GM19238 (cell line): Measurements from ENCODE around the gene KRTDAP.

Source experiments
- DNase-seq: peaks from one replicate; pipeline ENCODE4 v3.0.0; 2011; ENCODE audit warnings: low spot score; ENCODE audit not compliant: insufficient read length

Gene KRTDAP

DNA sequence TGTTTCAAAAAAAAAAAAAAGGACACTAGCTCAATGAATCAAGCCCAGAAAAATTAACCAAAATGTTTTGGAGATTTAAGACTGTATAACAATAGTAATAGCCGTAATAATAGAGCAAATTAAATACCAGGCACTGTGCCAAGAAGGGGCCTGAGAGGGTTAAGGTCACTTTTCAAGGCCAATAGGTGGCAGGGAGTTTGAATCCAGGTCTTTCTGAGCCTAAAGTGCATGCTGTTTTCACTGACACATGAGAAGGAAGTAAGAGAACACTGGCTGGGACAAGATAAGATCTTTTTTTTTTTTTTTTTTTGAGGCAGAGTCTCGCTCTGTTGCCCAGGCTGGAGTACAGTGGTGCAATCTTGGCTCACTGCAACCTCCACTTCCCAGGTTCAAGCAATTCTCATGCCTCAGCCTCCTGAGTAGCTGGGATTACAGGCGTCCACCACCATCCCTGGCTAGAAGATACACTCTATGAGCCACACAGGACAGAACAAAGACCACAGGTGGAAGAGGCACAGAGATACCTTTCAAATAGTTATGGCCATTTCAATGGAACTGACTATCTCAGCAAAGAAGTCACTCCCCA is 34.6 kb downstream of the KRTDAP start:
- no peak for DNase-seq

DNA sequence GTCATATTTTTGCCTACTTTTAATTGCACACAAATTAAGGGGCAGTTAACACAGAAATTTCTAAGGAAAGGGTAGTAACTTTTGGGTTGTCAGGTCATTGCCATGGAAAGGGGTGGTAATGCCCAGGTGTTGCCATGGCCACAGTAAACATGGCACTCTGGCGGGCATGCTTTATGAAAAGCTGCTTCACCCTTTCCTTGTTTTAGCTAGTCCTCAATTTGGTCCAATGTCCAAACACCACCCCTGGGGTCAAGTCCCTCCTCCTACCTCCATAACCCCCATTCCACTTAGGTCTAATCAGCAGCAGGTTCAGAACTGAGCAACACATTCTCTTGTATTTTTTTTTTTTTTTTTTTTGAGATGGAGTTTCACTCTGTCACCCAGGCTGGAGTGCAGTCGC is 35.6 kb downstream of the KRTDAP start:
- DNase-seq, result no peak

DNA sequence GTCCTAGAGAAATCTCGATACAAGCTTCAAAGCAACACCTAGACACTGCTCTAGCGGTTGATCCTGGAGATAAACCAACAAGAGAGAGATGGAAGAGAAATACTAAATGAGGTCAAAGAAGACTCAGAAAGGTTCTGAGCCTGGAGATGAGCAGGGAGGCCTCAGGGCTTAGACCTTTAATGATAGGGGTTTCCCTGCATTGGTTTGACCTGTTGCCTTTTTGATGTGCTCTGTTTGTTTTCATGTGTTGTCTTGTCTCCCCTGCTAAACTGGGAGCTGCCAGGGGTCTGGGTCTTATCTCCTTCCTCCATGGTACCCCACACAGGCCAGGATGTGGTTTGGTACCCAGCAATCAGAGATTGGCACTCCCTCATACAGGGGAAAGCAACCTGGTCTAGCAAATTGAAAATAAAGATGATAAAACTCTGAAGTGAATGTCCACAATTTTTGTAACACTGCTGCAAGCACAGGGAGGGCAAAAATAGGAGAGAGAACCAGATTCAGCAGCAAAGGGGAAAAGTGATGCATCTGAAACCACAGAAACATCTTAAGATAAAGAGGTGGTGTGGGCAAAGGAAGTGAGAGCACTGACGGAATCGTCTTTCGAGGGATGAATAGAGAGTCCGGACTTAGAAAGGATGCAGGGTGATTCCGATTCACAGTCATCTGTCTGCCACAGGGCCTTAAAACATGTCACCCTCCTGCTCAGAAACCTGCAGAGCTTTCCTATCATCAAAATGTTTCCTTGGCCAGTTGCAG is 38.7 kb downstream of the KRTDAP start:
- peak; percentile 51 for DNase-seq

DNA sequence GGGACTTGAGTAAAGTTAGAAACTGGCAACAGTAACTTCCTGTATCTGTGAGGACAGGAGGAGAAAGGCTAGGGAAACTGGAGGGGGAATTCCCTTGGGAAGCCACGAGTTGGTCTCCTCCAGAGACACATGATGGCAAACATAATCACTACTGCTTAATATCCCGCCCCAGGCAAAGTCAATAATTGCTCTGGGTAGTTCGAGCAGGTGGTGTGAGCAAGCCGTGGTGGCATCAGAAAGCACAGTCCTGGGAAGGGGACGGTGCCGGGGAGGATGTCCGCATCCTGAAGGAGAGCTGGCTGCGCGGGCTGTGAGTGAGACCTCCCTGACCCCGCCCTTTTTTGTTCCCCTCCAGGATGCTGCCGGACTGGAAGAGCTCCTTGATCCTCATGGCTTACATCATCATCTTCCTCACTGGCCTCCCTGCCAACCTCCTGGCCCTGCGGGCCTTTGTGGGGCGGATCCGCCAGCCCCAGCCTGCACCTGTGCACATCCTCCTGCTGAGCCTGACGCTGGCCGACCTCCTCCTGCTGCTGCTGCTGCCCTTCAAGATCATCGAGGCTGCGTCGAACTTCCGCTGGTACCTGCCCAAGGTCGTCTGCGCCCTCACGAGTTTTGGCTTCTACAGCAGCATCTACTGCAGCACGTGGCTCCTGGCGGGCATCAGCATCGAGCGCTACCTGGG is 40.8 kb downstream of the KRTDAP start:
- DNase-seq, result no peak

DNA sequence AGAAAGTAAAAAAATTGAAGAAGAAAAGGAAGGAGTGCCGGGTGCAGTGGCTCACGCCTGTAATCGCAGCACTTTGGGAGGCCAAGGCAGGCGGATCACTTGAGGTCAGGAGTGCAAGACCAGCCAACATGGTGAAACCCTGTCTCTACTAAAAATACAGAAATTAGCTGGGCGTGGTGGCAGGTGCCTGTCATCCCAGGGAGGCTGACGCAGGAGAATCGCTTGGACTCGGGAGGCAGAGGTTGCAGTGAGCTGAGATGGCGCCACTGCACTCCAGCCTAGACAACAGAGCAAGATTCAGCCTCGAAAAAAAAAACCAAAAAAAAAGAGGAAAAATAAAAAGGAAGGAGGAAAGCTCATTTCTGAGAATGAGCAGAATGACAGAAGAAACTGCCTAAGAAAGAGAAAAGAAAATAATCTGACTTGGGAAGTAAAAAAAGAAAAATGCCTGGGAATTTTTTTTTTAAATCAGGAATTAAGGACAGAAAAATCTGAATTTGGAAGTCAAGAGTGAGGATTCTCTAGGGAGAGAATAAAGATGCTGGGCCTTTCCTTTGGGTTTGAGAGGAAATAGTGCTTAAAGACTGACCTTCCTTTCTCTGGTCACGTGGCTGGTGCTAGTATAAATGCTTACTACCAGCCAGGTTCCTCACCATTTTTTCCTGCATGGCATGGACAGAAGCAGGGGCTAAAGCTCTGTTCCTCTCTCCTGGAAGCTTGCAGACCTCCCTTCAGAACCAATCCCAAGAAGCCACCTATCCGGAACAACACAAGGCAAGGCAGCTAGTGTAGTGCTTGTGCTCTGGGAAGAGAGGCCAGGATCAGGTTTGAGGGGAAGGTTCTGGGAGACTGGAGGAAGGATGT is 42.4 kb downstream of the KRTDAP start, which contains the start of gene FFAR2:
TSS of gene FFAR2 (plus strand) at position 652 of the 864 bp plus-strand sequence. CDS start 1,458 bp downstream, outside the sequence.
- DNase-seq, result no peak

DNA sequence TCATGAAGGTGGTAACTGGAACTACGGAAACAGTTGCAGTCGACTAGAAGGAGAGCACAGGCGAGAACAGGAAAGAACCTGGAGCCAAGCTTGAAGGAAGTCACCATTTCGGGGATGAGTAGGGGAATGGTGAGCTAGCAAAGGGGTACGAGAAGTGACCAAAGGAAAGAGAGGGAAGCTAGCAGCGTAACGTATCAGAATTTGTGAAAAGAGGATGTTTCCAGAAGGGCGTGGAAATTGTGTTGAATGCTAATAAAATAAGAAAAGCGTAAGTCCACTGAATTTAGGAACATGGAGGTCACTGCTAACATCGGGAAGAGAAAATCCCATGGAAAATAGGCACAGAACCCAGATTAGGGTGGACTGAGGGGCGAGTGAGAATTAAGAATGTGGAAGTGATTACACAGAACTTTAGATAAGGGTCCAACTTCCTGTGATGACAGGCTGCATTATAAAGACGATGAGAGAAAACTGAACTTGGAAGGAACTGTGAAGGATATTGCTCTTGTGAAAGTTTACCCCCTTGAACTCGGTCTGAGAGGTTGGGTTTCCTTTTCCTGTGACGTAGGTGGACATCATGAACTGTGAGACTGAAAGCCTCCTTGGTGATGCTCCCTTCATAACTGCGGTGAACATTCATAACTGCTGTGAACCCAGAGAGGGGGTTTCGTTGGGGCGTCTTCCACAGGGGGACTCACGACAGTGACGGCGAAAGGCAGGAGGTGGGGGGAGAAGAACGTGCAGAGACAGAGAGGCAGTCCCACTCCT is 44.3 kb downstream of the KRTDAP start:
- no peak for DNase-seq

DNA sequence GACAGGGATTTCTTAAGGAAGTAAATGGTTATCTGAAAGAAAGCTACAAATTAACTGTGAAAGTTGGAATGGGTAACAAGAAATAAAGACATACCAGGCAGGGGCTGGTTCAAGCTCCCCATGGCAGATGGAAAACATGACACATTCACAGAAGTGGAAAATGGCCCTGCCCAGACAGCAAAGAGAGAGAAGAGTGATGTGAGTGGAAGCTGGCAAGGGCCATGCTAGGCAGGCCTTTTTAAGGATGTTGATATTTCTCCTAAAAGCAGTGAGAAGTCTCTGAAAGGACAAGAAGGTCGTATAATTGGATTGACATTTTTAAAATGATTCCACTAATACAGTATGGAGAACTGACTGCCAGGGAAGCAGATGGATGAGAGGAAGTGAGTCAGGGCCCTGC is 45.5 kb downstream of the KRTDAP start:
- no peak for DNase-seq

DNA sequence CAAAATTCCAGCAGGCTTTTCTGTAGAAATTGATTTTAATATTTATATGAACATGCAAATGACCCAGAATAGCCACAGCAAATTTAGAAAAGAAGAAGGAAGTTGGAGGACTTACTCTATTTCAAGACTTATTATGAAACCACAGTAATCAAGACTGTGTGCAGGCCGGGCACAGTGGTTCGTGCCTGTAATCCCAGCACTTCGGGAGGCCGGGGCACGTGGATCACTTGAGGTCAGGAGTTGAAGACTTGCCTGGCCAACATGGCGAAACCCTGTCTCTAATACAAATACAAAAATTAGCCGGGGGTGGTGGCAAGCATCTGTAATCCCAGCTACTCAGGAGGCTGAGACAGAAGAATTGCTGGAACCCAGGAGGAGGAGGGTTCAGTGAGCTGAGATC is 48.2 kb downstream of the KRTDAP start:
- DNase-seq, result no peak

DNA sequence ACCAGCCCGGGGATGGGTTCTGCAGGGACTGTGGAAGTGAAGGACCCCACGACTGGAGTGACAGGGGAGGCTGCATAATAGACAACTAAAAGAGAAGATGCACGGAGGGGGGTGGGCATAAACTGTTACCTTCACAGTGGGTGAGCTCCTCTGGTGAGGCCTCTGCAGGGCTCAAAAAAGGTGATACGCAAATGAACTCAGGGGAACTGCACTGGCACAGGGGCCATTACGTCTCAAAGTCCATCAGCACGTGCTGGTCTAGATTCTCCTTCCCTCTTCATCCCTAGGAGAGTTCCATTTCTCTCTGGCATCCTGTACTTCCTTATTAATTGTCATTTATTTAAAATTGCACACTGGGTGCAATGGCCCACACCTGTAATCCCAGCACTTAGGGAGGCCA is 50.3 kb downstream of the KRTDAP start:
- DNase-seq, result no peak

DNA sequence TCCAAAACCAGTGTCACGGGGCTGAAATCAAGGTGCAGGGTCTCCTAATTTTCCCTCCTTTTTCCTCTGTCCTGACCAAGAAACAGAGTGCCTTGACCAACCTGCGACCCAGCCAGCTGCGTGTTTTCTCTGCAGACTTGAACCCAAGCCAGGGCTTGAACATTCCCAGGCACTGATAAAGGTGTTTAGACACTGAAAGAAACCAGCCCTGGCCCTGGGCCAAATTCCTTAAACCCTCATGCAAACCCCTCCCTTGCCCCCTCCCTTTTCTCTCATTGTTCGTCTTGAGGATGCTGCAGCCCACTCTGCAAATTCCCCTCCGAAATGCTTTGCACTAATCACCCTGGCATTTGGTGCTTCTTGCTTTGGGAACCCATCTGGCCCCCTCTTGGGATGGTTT is 51.7 kb downstream of the KRTDAP start:
- no peak for DNase-seq

DNA sequence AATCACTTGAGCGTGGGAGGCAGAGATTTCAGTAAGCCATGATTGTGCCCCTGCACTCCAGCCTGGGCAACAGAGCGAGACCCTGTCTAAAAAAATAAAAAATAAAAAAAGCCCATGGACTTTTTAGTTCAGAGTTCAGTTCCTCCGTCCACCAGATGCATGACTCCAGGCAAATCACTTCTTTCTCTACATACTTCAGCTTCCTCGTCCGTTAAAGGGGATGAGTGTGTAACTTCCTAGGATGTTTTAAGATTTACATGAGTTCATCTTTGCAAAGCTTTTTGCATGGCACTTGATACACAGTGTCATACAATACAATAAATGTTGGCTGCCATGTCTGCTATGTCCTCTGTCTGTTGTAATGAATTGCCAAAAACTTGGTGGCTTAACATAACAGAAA is 52.2 kb downstream of the KRTDAP start:
- no peak for DNase-seq

DNA sequence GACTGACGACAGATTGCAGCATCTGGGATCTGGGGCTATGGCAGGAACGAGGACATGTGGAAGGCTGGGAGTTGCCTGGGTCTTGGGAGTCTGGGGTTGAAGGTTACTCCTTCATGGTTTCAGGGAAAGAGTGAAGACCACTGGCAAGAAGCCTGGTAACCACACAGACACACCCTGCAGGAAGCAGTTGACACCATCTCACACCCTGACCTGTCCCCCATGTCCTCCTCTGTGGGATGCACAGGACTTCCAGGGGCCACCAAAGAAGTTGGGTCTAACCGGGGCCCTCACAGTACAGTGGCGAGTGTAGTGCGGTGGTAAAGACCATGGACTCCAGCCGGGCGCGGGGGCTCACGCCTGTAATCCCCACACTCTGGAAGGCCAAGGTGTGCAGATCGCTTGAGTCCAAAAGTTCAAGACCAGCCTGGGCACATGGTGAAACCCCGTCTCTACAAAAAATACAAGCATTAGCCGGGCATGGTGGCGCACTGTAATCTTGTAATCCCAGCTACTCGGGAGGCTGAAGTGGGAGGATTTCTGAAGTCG is 52.8 kb downstream of the KRTDAP start:
- no peak for DNase-seq
